Measurements from ENCODE around the gene CBLN1. TPM values are rescaled to one million over a fixed set of nuclear protein-coding genes. Genes with fewer than 3 reads are reported as not detected.

Gene CBLN1
- total RNA-seq, 1 experiment from 2014 or later = 5.6 TPM

- DNase-seq = no peak
- H4K20me1 ChIP-seq (ENCODE audit: control insufficient read depth, insufficient read depth, insufficient read length) = no peaks in the 10 kb centered on the region
Observed at GRCh38 chr16:49277386-49277742, 4.3 kb downstream of the CBLN1 start.

More at GRCh38 chr16:49277386-49277742, 4.3 kb downstream of the CBLN1 start:
- Histone ChIP-seq H3K23ac (ENCODE audit: insufficient read length, low read depth, low read length) (no peak overlapping the region), H3K27ac (ENCODE audit: insufficient read length, low read depth, low read length) (no peak overlapping the region), H3K79me1 (ENCODE audit: insufficient read depth, low read depth, low read length, poor library complexity, severe bottlenecking) (no peaks in the 10 kb centered on the region), H2BK12ac (ENCODE audit: insufficient read length, low read depth, low read length) (no peak overlapping the region), H3K18ac (ENCODE audit: insufficient read length, low read depth, low read length) (no peak overlapping the region), H3K79me2 (ENCODE audit: insufficient read depth, low read length) (no peaks in the 10 kb centered on the region), H3K9me3 (ENCODE audit: control insufficient read depth, low read depth, low read length) (no peaks in the 10 kb centered on the region), H4K5ac (ENCODE audit: insufficient read length, low read depth, low read length) (no peak overlapping the region), H3K4me2 (ENCODE audit: insufficient read depth, insufficient read length, low read length) (peak overlapping the region; percentile 54), H2BK20ac (ENCODE audit: low read depth, low read length, poor library complexity, severe bottlenecking) (no peak overlapping the region), H2AK5ac (ENCODE audit: insufficient read length, low read length) (no peak overlapping the region), H3T11ph (ENCODE audit: low read length) (no peak overlapping the region), H2BK15ac (ENCODE audit: low read depth, low read length) (no peak overlapping the region), H3K4me1 (ENCODE audit: insufficient read depth, low read length) (0 out of 2 replicates have a peak, but pooled peaks cover 5% of the 10 kb centered on the region), H4K91ac (ENCODE audit: insufficient read length, low read depth, low read length) (no peak overlapping the region), H3K9ac (ENCODE audit: extremely low read depth, insufficient read length, low read length) (no peak overlapping the region), H3K23me2 (ENCODE audit: insufficient read length, low read depth, low read length, poor library complexity, severe bottlenecking) (peaks cover 17% of the 10 kb centered on the region), H3K4ac (ENCODE audit: low read depth, low read length) (no peak overlapping the region), H3K14ac (ENCODE audit: insufficient read depth, low read length) (no peak overlapping the region), H2AFZ (ENCODE audit: low read length) (no peak overlapping the region), H2BK5ac (ENCODE audit: insufficient read length, low read length) (no peak overlapping the region), H4K8ac (replicated peaks; ENCODE audit: insufficient read length, low read depth, low read length) (no peak overlapping the region), H3K27me3 (ENCODE audit: insufficient read depth, low read length) (peaks cover 83% of the 10 kb centered on the region), H3K56ac (ENCODE audit: insufficient read length, low read depth, low read length) (no peak overlapping the region), H2BK120ac (ENCODE audit: low read depth, low read length, poor library complexity, severe bottlenecking) (no peak overlapping the region)
- Mint-ChIP-seq H3K27me3 (ENCODE audit: low read depth) (peaks cover 93% of the 10 kb centered on the region), H3K4me1 (peaks cover 44 to 67% of the 10 kb centered on the region in 2 experiments), H3K9me3 (peaks cover 4 to 6% of the 10 kb centered on the region in 2 experiments; a peak in 4 of 5 replicates), H3K36me3 (ENCODE audit: insufficient read depth in 1 of 3, low read depth in 3 of 3) (no peaks in the 10 kb centered on the region; a peak in 2 of 7 replicates), H3K27ac (no peak overlapping the region; a peak in 1 of 7 replicates), H3K4me3 (peak overlapping the region in 1 of 2 experiments; percentile 76; a peak in 3 of 5 replicates)
- no CpG with 5 or more reads among the region's 18 CpGs for WGBS (ENCODE audit: extremely low coverage, insufficient read length, low lambda C conversion rate)
- TF ChIP-seq CTCF (conservative IDR thresholded peaks at IDR 0.05) = no peak

Measured in H9 (cell line).